HCT116 (cell line): ENCODE results near the gene CDC14B. TPM values are rescaled to one million over a fixed set of nuclear protein-coding genes. Genes with fewer than 3 reads are reported as not detected.

Source experiments
- total RNA-seq: library from RNA; stranded (reverse); gene quantifications from one replicate; pipeline ENCODE4 v1.2.1, GENCODE V29; 2021; ENCODE audit not compliant: unreplicated experiment

The CDC14B gene
- total RNA-seq, 1 experiment from 2014 or later, result 21.6 TPM

Other genes with a start within 250 kb of the CDC14B start
- gene SLC35D2, start 236.1 kb downstream of the CDC14B start, total RNA-seq, result 32.5 TPM
- 18.1 TPM for gene ZNF367, start 201.5 kb downstream of the CDC14B start, total RNA-seq
- gene HABP4, start 169.7 kb downstream of the CDC14B start, total RNA-seq, result 21.0 TPM
- gene PRXL2C, start 35.5 kb upstream of the CDC14B start, total RNA-seq, result 10.4 TPM
- 6.6 TPM for gene ZNF510, start 158.2 kb upstream of the CDC14B start, total RNA-seq
- gene ZNF782, start 234.7 kb upstream of the CDC14B start, total RNA-seq, result 3.7 TPM